Naive thymus-derived CD4-positive, alpha-beta T cell (primary cell): ENCODE measurements around the gene EFL1. TPM values are rescaled to one million over a fixed set of nuclear protein-coding genes. Genes with fewer than 3 reads are reported as not detected.

ENCODE experiments used
- ATAC-seq: fragments of 150-1000 bp; cut with Tn5 transposase; 2 replicates; pipeline ENCODE4 v1.10.0; 2021; ENCODE audit warnings: mild to moderate bottlenecking, moderate library complexity
- CTCF ChIA-PET: fragments of 350-600 bp; sonication (Branson Sonifier 250); formaldehyde crosslinking; loops from one replicate; lab custom pipeline; 2021; ENCODE audit warnings: antibody characterized with exemption; lab: Charles Lee
- POLR2A ChIA-PET: fragments of 350-600 bp; sonication (Branson Sonifier 250); formaldehyde crosslinking; loops from one replicate; lab custom pipeline; 2021; ENCODE audit warnings: antibody characterized with exemption, inconsistent platforms; lab: Charles Lee
- DNase-seq, 9 donors: peaks; one replicate each; pipeline versions ENCODE4 v3.0.0 to v3.0.0-alpha.2; 2020 to 2022; ENCODE audit warnings: mixed read lengths in 1 of 9
- H3K27ac ChIP-seq: one replicate; pipeline ENCODE4 v1.7.0; 2013; ENCODE audit warnings: mild to moderate bottlenecking, low read depth, low read length, moderate library complexity
- H3K27me3 ChIP-seq, 2 donors: one replicate each; pipeline ENCODE4 v1.7.0; 2013; ENCODE audit warnings: low read length in 2 of 2, mild to moderate bottlenecking in 2 of 2, moderate library complexity in 2 of 2; ENCODE audit not compliant: control insufficient read depth in 2 of 2, insufficient read depth in 2 of 2
- H3K36me3 ChIP-seq, 3 experiments: 1 replicate in 2 of 3; 2 replicates in 1 of 3; pipeline ENCODE4 v1.7.0; 2013; ENCODE audit warnings: low read length in 3 of 3, mild to moderate bottlenecking in 3 of 3, moderate library complexity in 1 of 3; ENCODE audit not compliant: insufficient read depth in 3 of 3, control insufficient read depth in 2 of 3
- H3K4me1 ChIP-seq, 2 donors: one replicate each; pipeline ENCODE4 v1.7.0; 2013; ENCODE audit warnings: low read length in 2 of 2, mild to moderate bottlenecking in 2 of 2, moderate library complexity in 1 of 2; ENCODE audit not compliant: control insufficient read depth in 2 of 2, insufficient read depth in 2 of 2
- H3K4me3 ChIP-seq: 2 replicates; pipeline ENCODE4 v1.7.0; 2013; ENCODE audit warnings: mild to moderate bottlenecking, low read length
- H3K9me3 ChIP-seq, 3 experiments: 1 replicate in 2 of 3; 2 replicates in 1 of 3; pipeline ENCODE4 v1.7.0; 2013; ENCODE audit warnings: low read length in 3 of 3; ENCODE audit not compliant: control insufficient read depth in 2 of 3
- H3K27ac Mint-ChIP-seq, 9 donors: one replicate each; pipeline ENCODE4 v1.8.0; 2020 to 2022; ENCODE audit warnings: mixed read lengths in 9 of 9, mild to moderate bottlenecking in 8 of 9, moderate library complexity in 5 of 9, inconsistent platforms in 2 of 9
- H3K27me3 Mint-ChIP-seq, 5 donors: one replicate each; pipeline ENCODE4 v1.8.0; 2021 to 2022; ENCODE audit warnings: mixed read lengths in 5 of 5, mild to moderate bottlenecking in 1 of 5
- H3K36me3 Mint-ChIP-seq, 5 donors: one replicate each; pipeline ENCODE4 v1.8.0; 2020 to 2022; ENCODE audit warnings: mixed read lengths in 5 of 5, mild to moderate bottlenecking in 3 of 5, inconsistent platforms in 1 of 5
- H3K4me1 Mint-ChIP-seq, 7 donors: one replicate each; pipeline ENCODE4 v1.8.0; 2020 to 2022; ENCODE audit warnings: mixed read lengths in 7 of 7, mild to moderate bottlenecking in 3 of 7, inconsistent platforms in 1 of 7
- H3K4me3 Mint-ChIP-seq, 10 donors: one replicate each; pipeline ENCODE4 v1.8.0; 2020 to 2022; ENCODE audit warnings: mild to moderate bottlenecking in 10 of 10, mixed read lengths in 10 of 10, moderate library complexity in 6 of 10, inconsistent platforms in 2 of 10
- H3K9me3 Mint-ChIP-seq, 11 donors: one replicate each; pipeline ENCODE4 v1.8.0; 2020 to 2022; ENCODE audit warnings: mixed read lengths in 11 of 11, mild to moderate bottlenecking in 4 of 11, inconsistent platforms in 1 of 11, moderate library complexity in 1 of 11
- intact Hi-C, 2 donors: fragments of 100-400 bp; cut with micrococcal nuclease; formaldehyde crosslinking; loops; one replicate each; pipeline ENCODE4 v1.15.1; 2023
- polyA plus RNA-seq, 2 donors: library from polyadenylated mRNA; unstranded; fragments of 300-500 nt; fragmentation: Illumina TruSeq; gene quantifications; one replicate each; pipeline ENCODE4 v1.2.3, GENCODE V29; 2021
- total RNA-seq, 6 experiments: library from RNA in 5 of 6; stranded (reverse) in 5 of 6; gene quantifications; 1 replicate in 5 of 6; 2 replicates in 1 of 6; pipeline ENCODE4 v1.2.3 and lab custom pipeline; 2021 to 2026

EFL1 gene
- total and polyA plus RNA-seq, 7 experiments from 2014 or later, result 9.9 to 27.5 (median 16.6) TPM

DNA sequence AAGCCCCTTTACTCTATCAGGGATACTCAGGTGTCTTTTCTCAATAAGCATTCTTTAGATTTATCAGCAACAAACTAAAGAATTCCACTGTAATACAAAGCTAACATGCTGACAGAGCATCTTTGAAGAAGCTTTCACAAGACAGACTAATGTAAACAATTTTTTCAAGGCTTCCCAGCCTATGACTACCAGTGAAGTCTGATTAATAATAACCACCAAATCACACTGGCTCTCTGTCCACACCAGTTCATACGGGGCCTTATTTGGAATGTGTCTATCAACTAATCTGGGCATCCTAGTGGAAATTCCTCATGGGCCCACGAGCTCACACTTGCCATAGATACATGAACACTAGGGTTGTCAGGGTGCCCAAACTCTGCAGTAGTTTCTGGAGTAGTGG lies 84.5 kb downstream of the EFL1 start:
- no peaks in the 10 kb centered on the region for H3K27me3 ChIP-seq
- H3K4me1 ChIP-seq, result no peaks in the 10 kb centered on the region
- no peak overlapping the region for H3K27ac Mint-ChIP-seq
- H3K27ac ChIP-seq, result no peak overlapping the region
- ATAC-seq (no peak), DNase-seq (no peak)
- ChIA-PET CTCF (interaction anchor here (0.6 to 1.2 kb wide), 2 partner anchors 22 to 699 kb away, joined by 3 to 4 read pairs; no protein-coding TSS in a partner anchor), POLR2A (no interaction called here)
- H3K9me3 ChIP-seq, result no peaks in the 10 kb centered on the region
- peaks cover 0 to 11% (median 0%) of the 10 kb centered on the region in 7 donors for H3K4me1 Mint-ChIP-seq
- H3K4me3 Mint-ChIP-seq, result no peak overlapping the region
- no peaks in the 10 kb centered on the region for H3K9me3 Mint-ChIP-seq
- H3K27me3 Mint-ChIP-seq, result no peaks in the 10 kb centered on the region
- H3K4me3 ChIP-seq, result no peak overlapping the region
- peaks cover 0 to 29% (median 2%) of the 10 kb centered on the region in 5 donors for H3K36me3 Mint-ChIP-seq
- intact Hi-C loops, result no loop called here
- no peaks in the 10 kb centered on the region for H3K36me3 ChIP-seq

DNA sequence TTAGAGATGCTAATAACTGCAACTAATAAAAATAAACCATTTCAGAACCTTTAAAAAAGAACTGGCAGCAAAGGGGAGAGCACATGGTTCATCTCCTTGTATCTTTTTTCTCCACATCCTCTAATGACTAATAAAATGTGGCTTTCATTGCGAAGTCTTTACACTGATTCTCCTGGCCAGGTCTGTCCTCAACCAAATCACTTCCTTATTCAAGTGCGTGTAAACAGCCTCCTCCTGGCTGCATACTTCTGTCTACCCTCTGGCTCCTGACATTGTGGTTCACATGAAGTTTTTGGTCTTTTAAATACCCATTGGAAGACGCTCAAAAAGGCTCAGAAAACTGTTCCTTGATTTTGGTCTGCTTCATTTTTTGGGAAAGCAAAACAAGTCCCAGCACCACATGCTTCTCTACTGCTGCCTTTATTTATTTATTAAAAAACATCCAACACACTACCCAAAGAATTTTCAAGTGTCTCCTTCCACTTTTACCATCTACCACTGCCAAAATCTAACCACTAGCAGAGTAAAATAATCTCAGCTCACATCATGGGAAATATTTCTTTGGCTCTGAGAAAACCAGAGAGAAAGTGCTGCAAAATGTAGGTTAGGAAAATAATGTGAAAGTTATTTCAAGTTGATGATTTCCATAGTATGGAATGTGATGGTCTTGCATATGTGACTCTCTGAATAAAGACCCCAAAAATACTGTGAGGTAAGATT lies 85.1 kb downstream of the EFL1 start:
- intact Hi-C loops, result no loop called here
- Mint-ChIP-seq H3K9me3 (no peaks in the 10 kb centered on the region), H3K4me3 (no peak overlapping the region), H3K36me3 (peaks cover 0 to 25% (median 2%) of the 10 kb centered on the region in 5 donors), H3K27me3 (no peaks in the 10 kb centered on the region), H3K4me1 (peaks cover 0 to 11% (median 0%) of the 10 kb centered on the region in 7 donors), H3K27ac (peak overlapping the region in 1 of 9 donors; percentile 3)
- Histone ChIP-seq H3K4me3 (no peak overlapping the region), H3K36me3 (no peaks in the 10 kb centered on the region), H3K4me1 (no peaks in the 10 kb centered on the region), H3K27ac (no peak overlapping the region), H3K27me3 (no peaks in the 10 kb centered on the region), H3K9me3 (no peaks in the 10 kb centered on the region)
- ATAC-seq, result no peak
- no peak for DNase-seq
- ChIA-PET CTCF (no interaction called here), POLR2A (no interaction called here)

DNA sequence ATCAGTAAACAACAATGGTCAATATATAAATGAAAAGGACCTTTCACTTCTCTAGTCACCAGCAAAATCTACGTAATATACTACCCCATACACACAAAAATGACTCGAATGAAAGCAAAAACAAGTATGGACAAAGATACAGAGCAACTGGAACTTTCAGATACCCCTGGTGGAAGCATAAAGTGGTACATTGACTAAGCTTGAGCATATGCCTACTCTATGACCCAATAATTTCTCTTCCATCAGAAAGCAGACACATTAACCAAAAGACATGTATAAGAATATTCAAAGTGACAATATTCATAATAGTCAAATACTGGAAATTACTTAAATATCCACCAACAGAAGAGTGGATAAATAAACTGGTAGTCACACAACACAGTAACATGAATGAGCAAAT lies 86.0 kb downstream of the EFL1 start:
- Mint-ChIP-seq H3K9me3 (no peaks in the 10 kb centered on the region), H3K27ac (no peak overlapping the region), H3K36me3 (peaks cover 0 to 21% (median 2%) of the 10 kb centered on the region in 5 donors), H3K27me3 (no peaks in the 10 kb centered on the region), H3K4me3 (no peak overlapping the region), H3K4me1 (peaks cover 0 to 11% (median 0%) of the 10 kb centered on the region in 7 donors)
- Histone ChIP-seq H3K9me3 (no peaks in the 10 kb centered on the region), H3K4me1 (no peaks in the 10 kb centered on the region), H3K4me3 (no peak overlapping the region), H3K36me3 (no peaks in the 10 kb centered on the region), H3K27me3 (no peaks in the 10 kb centered on the region), H3K27ac (no peak overlapping the region)
- intact Hi-C loops, result no loop called here
- POLR2A ChIA-PET, result no interaction called here
- ATAC-seq (no peak), DNase-seq (no peak)
- CTCF ChIA-PET, result no interaction called here

DNA sequence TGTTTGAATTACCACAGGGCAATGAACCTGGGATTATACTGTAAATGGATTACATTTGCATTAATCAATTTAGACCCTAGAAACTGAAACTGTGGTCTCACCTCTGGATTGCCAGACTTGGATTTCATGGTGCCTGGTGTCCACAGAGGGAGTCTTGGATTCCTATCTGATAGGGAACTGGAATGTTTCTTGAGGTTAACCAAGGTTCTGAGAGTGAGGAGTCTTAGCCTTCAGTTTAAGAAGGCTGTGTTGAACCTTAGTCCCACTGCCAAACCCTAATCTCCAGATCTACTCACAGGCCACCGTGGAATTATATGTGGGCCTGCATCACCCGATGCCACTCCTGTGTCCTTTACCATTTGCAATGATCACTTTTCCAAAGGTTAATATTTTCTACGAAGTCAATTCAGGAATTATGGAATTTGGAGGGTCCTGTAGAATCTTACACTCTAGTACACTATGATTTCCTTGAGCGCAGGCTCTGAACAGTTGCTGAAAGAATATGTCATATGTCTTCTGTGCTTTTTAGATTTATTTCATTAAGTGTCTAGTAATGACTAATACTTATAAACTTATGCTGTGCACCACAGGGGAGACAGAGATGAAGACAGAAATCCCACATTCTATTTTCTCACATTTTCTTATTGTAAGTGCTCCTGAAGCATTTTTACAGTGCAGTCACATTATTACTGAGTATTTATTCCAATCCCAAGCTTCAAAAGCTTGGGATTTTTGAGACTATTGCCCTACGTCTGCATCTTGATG lies 87.9 kb downstream of the EFL1 start:
- H3K9me3 ChIP-seq, result no peaks in the 10 kb centered on the region
- Mint-ChIP-seq H3K4me3 (no peak overlapping the region), H3K27me3 (no peaks in the 10 kb centered on the region), H3K27ac (no peak overlapping the region), H3K4me1 (peaks cover 0 to 16% (median 0%) of the 10 kb centered on the region in 7 donors), H3K36me3 (peaks cover 0 to 20% (median 2%) of the 10 kb centered on the region in 5 donors), H3K9me3 (no peaks in the 10 kb centered on the region)
- H3K4me1 ChIP-seq, result no peaks in the 10 kb centered on the region
- ChIA-PET CTCF (no interaction called here), POLR2A (no interaction called here)
- H3K4me3 ChIP-seq, result no peak overlapping the region
- no peak for ATAC-seq
- H3K36me3 ChIP-seq, result no peaks in the 10 kb centered on the region
- no peaks in the 10 kb centered on the region for H3K27me3 ChIP-seq
- no peak for DNase-seq
- intact Hi-C loops, result no loop called here
- no peak overlapping the region for H3K27ac ChIP-seq

DNA sequence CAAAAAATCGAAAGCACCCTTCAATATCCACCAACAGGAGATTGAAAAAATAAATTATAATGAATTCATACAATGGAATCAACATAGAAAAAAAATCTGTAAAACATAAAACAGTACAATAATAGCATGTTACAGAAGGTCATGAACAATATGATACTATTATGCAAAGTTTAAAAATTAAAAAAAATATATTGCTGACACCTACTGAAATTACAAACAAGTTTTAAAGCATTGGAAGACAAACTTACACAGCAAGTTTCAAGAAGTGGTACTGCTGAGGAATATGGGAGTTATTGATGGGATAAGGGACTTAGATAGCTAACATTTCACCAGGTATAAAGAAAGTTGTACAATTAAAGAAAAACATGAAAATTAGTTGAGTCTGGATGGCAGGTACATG lies 89.4 kb downstream of the EFL1 start:
- no peak overlapping the region for H3K27ac Mint-ChIP-seq
- H3K27me3 Mint-ChIP-seq, result no peaks in the 10 kb centered on the region
- H3K9me3 Mint-ChIP-seq, result no peaks in the 10 kb centered on the region
- intact Hi-C loops, result no loop called here
- ATAC-seq (no peak), DNase-seq (no peak)
- Histone ChIP-seq H3K27me3 (no peaks in the 10 kb centered on the region), H3K9me3 (no peaks in the 10 kb centered on the region), H3K27ac (no peak overlapping the region), H3K4me1 (no peaks in the 10 kb centered on the region), H3K4me3 (no peak overlapping the region), H3K36me3 (no peaks in the 10 kb centered on the region)
- H3K36me3 Mint-ChIP-seq, result peaks cover 0 to 24% (median 12%) of the 10 kb centered on the region in 5 donors
- H3K4me3 Mint-ChIP-seq, result no peak overlapping the region
- POLR2A ChIA-PET, result no interaction called here
- peaks cover 0 to 26% (median 0%) of the 10 kb centered on the region in 7 donors for H3K4me1 Mint-ChIP-seq
- CTCF ChIA-PET, result interaction anchor here (0.6 kb wide), 1 partner anchor 50 kb away, joined by 5 read pairs; no protein-coding TSS in a partner anchor

DNA sequence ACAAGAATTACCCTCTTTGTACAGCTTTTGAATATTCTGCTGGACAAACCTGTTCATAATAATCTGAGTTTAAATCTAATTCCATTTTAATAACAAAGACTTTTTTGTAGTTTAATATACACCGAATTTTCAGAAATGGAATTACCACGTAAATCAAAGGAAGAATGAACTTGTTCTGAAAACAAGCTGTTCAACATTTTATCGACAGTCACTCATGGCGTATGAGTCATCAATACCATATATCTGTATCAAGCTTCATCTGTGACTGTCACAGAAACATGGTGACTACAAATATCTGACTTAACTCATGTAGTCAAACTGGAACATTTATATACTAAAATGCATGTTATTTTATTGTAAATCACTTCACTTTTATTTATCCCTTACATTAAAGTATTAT lies 90.0 kb downstream of the EFL1 start:
- H3K9me3 ChIP-seq, result no peaks in the 10 kb centered on the region
- H3K27me3 Mint-ChIP-seq, result no peaks in the 10 kb centered on the region
- no peak overlapping the region for H3K4me3 ChIP-seq
- ATAC-seq (no peak), DNase-seq (no peak)
- H3K36me3 ChIP-seq, result no peaks in the 10 kb centered on the region
- H3K4me1 Mint-ChIP-seq, result peaks cover 0 to 26% (median 0%) of the 10 kb centered on the region in 7 donors
- no peaks in the 10 kb centered on the region for H3K4me1 ChIP-seq
- no peaks in the 10 kb centered on the region for H3K9me3 Mint-ChIP-seq
- ChIA-PET CTCF (interaction anchor here (0.6 kb wide), 1 partner anchor 51 kb away, joined by 5 read pairs; no protein-coding TSS in a partner anchor), POLR2A (no interaction called here)
- peaks cover 0 to 20% (median 10%) of the 10 kb centered on the region in 5 donors for H3K36me3 Mint-ChIP-seq
- no peak overlapping the region for H3K27ac Mint-ChIP-seq
- no peaks in the 10 kb centered on the region for H3K27me3 ChIP-seq
- no peak overlapping the region for H3K4me3 Mint-ChIP-seq
- intact Hi-C loops, result no loop called here
- no peak overlapping the region for H3K27ac ChIP-seq
